Measurements from ENCODE around the gene RFC1.

Gene RFC1

GRCh38 chr4:39285853-39286252 lies 80.3 kb downstream of the RFC1 start:
- DNase-seq (ENCODE audit: low read depth in 1 of 2, low spot score in 1 of 2) = no peak
- H3K27ac ChIP-seq (replicated peaks) = no peak overlapping the region
- no peak overlapping the region for H3K4me3 ChIP-seq (replicated peaks; ENCODE audit: insufficient read depth, low read length)
- H3K27me3 ChIP-seq (ENCODE audit: insufficient read depth, poor library complexity, severe bottlenecking) = no peaks in the 10 kb centered on the region
- no peak for TF ChIP-seq REST (IDR thresholded peaks at IDR 0.05; ENCODE audit: insufficient replicate concordance, low read depth)
- TF ChIP-seq SPI1 (IDR thresholded peaks at IDR 0.05; ENCODE audit: borderline replicate concordance, low read depth) = no peak
- TF ChIP-seq GABPA (IDR thresholded peaks at IDR 0.05; ENCODE audit: low read depth) = no peak
- TF ChIP-seq, protein P1, sequence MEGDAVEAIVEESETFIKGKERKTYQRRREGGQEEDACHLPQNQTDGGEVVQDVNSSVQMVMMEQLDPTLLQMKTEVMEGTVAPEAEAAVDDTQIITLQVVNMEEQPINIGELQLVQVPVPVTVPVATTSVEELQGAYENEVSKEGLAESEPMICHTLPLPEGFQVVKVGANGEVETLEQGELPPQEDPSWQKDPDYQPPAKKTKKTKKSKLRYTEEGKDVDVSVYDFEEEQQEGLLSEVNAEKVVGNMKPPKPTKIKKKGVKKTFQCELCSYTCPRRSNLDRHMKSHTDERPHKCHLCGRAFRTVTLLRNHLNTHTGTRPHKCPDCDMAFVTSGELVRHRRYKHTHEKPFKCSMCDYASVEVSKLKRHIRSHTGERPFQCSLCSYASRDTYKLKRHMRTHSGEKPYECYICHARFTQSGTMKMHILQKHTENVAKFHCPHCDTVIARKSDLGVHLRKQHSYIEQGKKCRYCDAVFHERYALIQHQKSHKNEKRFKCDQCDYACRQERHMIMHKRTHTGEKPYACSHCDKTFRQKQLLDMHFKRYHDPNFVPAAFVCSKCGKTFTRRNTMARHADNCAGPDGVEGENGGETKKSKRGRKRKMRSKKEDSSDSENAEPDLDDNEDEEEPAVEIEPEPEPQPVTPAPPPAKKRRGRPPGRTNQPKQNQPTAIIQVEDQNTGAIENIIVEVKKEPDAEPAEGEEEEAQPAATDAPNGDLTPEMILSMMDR (IDR thresholded peaks at IDR 0.05; ENCODE audit: insufficient read depth, low read length) = no peak
- TF ChIP-seq POLR2AphosphoS5 (IDR thresholded peaks at IDR 0.05; ENCODE audit: low read depth) = no peak

- no peak for DNase-seq (ENCODE audit: low read depth in 1 of 2, low spot score in 1 of 2)
- Histone ChIP-seq H3K27ac (replicated peaks) (no peak overlapping the region), H3K4me3 (replicated peaks; ENCODE audit: insufficient read depth, low read length) (no peak overlapping the region), H3K27me3 (ENCODE audit: insufficient read depth, poor library complexity, severe bottlenecking) (no peaks in the 10 kb centered on the region)
- no peak for TF ChIP-seq GABPA (IDR thresholded peaks at IDR 0.05; ENCODE audit: low read depth)
- no peak for TF ChIP-seq POLR2AphosphoS5 (IDR thresholded peaks at IDR 0.05; ENCODE audit: low read depth)
- no peak for TF ChIP-seq REST (IDR thresholded peaks at IDR 0.05; ENCODE audit: insufficient replicate concordance, low read depth)
- TF ChIP-seq, protein P1 (IDR thresholded peaks at IDR 0.05; ENCODE audit: insufficient read depth, low read length) = no peak
- no peak for TF ChIP-seq SPI1 (IDR thresholded peaks at IDR 0.05; ENCODE audit: borderline replicate concordance, low read depth)
Measured at GRCh38 chr4:39285111-39285795, 80.9 kb downstream of the RFC1 start.

- H3K27ac ChIP-seq (replicated peaks) = no peak overlapping the region
- TF ChIP-seq, protein P1 (IDR thresholded peaks at IDR 0.05; ENCODE audit: insufficient read depth, low read length) = no peak
- TF ChIP-seq GABPA (IDR thresholded peaks at IDR 0.05; ENCODE audit: low read depth) (no peak), POLR2AphosphoS5 (IDR thresholded peaks at IDR 0.05; ENCODE audit: low read depth) (no peak), REST (IDR thresholded peaks at IDR 0.05; ENCODE audit: insufficient replicate concordance, low read depth) (no peak), SPI1 (IDR thresholded peaks at IDR 0.05; ENCODE audit: borderline replicate concordance, low read depth) (no peak)
Measured at GRCh38 chr4:39280770-39281169, 85.4 kb downstream of the RFC1 start.

More at GRCh38 chr4:39280770-39281169, 85.4 kb downstream of the RFC1 start:
- no peak for DNase-seq (ENCODE audit: low read depth in 1 of 2, low spot score in 1 of 2)
- no peak overlapping the region for H3K4me3 ChIP-seq (replicated peaks; ENCODE audit: insufficient read depth, low read length)
- no peaks in the 10 kb centered on the region for H3K27me3 ChIP-seq (ENCODE audit: insufficient read depth, poor library complexity, severe bottlenecking)

Data from HL-60 (cell line).